IMR-90 (cell line): ENCODE data around the gene FLRT1. TPM values are rescaled to one million over a fixed set of nuclear protein-coding genes. Genes with fewer than 3 reads are reported as not detected.

Experiments
- ATAC-seq: fragments of 200-7000 bp; cut with Tn5 transposase; 2 replicates; pipeline ENCODE4 v1.9.1; 2020; ENCODE audit warnings: low read depth, mild to moderate bottlenecking, moderate library complexity
- BruUV-seq: library from RNA; stranded (reverse); fragments of 400-500 nt; replicated peaks from 2 replicates; lab custom pipeline; 2021; lab: Mats Ljungman, UMichigan
- CTCF ChIA-PET: fragments of 300-600 bp; formaldehyde crosslinking; extraction: SDS; loops from one replicate; lab custom pipeline; 2021; ENCODE audit warnings: antibody characterized with exemption; lab: Yijun Ruan, JAX
- POLR2A ChIA-PET: fragments of 300-600 bp; sonication (Branson Sonifier 250); formaldehyde crosslinking; loops from one replicate; lab custom pipeline; 2022; ENCODE audit warnings: antibody characterized with exemption; ENCODE audit not compliant: unreplicated experiment; lab: Charles Lee
- DNase-seq: peaks from one replicate; pipeline ENCODE4 v3.0.0; 2013
- H2AFZ ChIP-seq: replicated peaks from 2 replicates; pipeline ENCODE3; 2013; ENCODE audit warnings: low read length, mild to moderate bottlenecking; ENCODE audit not compliant: poor library complexity
- H2AK5ac ChIP-seq: 2 replicates; pipeline ENCODE4 v1.6.1; 2013; ENCODE audit warnings: low read depth, low read length, inconsistent platforms
- H2AK9ac ChIP-seq: replicated peaks from 2 replicates; pipeline ENCODE3; 2013; ENCODE audit warnings: mild to moderate bottlenecking, low read depth, low read length, moderate library complexity; ENCODE audit not compliant: poor library complexity
- H2BK120ac ChIP-seq: 2 replicates; pipeline ENCODE4 v1.6.1; 2013; ENCODE audit warnings: low read depth, low read length, inconsistent platforms
- H2BK15ac ChIP-seq: 3 replicates; pipeline ENCODE4 v1.6.1; 2013; ENCODE audit warnings: low read depth, low read length, inconsistent platforms
- H2BK20ac ChIP-seq: 2 replicates; pipeline ENCODE4 v1.6.1; 2013; ENCODE audit warnings: low read depth, mild to moderate bottlenecking, inconsistent platforms, low read length, moderate library complexity
- H2BK5ac ChIP-seq: 2 replicates; pipeline ENCODE4 v1.6.1; 2013; ENCODE audit warnings: mild to moderate bottlenecking, low read depth, low read length, inconsistent platforms; ENCODE audit not compliant: poor library complexity, severe bottlenecking
- H3K14ac ChIP-seq: replicated peaks from 2 replicates; pipeline ENCODE4 v1.6.1; 2013; ENCODE audit warnings: low read depth, low read length, inconsistent platforms
- H3K18ac ChIP-seq: 2 replicates; pipeline ENCODE4 v1.6.1; 2013; ENCODE audit warnings: low read depth, low read length, control low read depth
- H3K23ac ChIP-seq: 2 replicates; pipeline ENCODE4 v1.6.1; 2013; ENCODE audit warnings: low read depth, low read length, inconsistent platforms
- H3K27ac ChIP-seq: 2 replicates; pipeline ENCODE4 v1.5.1; 2013; ENCODE audit warnings: mild to moderate bottlenecking, control low read depth, low read length; ENCODE audit not compliant: insufficient read depth
- H3K27me3 ChIP-seq: 2 replicates; pipeline ENCODE4 v1.6.1; 2013; ENCODE audit warnings: low read length; ENCODE audit not compliant: control insufficient read depth, insufficient read depth
- H3K36me3 ChIP-seq: 2 replicates; pipeline ENCODE4 v1.6.1; 2013; ENCODE audit warnings: low read length, mixed read lengths; ENCODE audit not compliant: control insufficient read depth, insufficient read depth
- H3K4ac ChIP-seq: 2 replicates; pipeline ENCODE4 v1.6.1; 2013; ENCODE audit warnings: low read depth, low read length, inconsistent platforms
- H3K4me1 ChIP-seq: 2 replicates; pipeline ENCODE4 v1.6.1; 2013; ENCODE audit warnings: low read length, mixed read lengths; ENCODE audit not compliant: control insufficient read depth, insufficient read depth
- H3K4me2 ChIP-seq: 2 replicates; pipeline ENCODE4 v1.6.1; 2013; ENCODE audit warnings: low read depth, mild to moderate bottlenecking, control low read depth, low read length, moderate library complexity
- H3K4me3 ChIP-seq: 2 replicates; pipeline ENCODE4 v1.5.1; 2013; ENCODE audit warnings: low read depth, mild to moderate bottlenecking, control low read depth, low read length, moderate library complexity; ENCODE audit not compliant: insufficient read depth
- H3K56ac ChIP-seq: 2 replicates; pipeline ENCODE4 v1.6.1; 2013; ENCODE audit warnings: low read length, inconsistent platforms; ENCODE audit not compliant: insufficient read depth; ENCODE audit errors: extremely low read depth
- H3K79me1 ChIP-seq, 2 experiments: 2 replicates each; pipeline ENCODE4 v1.6.1; 2013; ENCODE audit warnings: low read length in 2 of 2, inconsistent platforms in 1 of 2, low read depth in 1 of 2
- H3K9ac ChIP-seq: 2 replicates; pipeline ENCODE4 v1.6.1; 2013; ENCODE audit warnings: low read depth, low read length, control low read depth
- H3K9me1 ChIP-seq: 2 replicates; pipeline ENCODE4 v1.6.1; 2013; ENCODE audit warnings: low read length, inconsistent platforms; ENCODE audit not compliant: insufficient read depth
- H3K9me3 ChIP-seq: 2 replicates; pipeline ENCODE4 v1.6.1; 2013; ENCODE audit warnings: low read length; ENCODE audit not compliant: control insufficient read depth, insufficient read depth
- H4K20me1 ChIP-seq: 2 replicates; pipeline ENCODE4 v1.6.1; 2013; ENCODE audit warnings: low read length, inconsistent platforms; ENCODE audit not compliant: insufficient read depth
- H4K5ac ChIP-seq: 2 replicates; pipeline ENCODE4 v1.6.1; 2013; ENCODE audit warnings: mild to moderate bottlenecking, low read depth, low read length, control low read depth
- H4K8ac ChIP-seq, 2 experiments: 2 replicates each; pipeline ENCODE4 v1.6.1; 2013; ENCODE audit warnings: low read depth in 2 of 2, low read length in 2 of 2, control low read depth in 1 of 2, inconsistent platforms in 1 of 2
- H4K91ac ChIP-seq: 2 replicates; pipeline ENCODE4 v1.6.1; 2013; ENCODE audit warnings: low read depth, low read length, inconsistent platforms; ENCODE audit not compliant: insufficient read depth
- BHLHE40 ChIP-seq: fragments of 150-350 bp; IDR thresholded peaks from 2 replicates; pipeline ENCODE4 v1.6.1; 2016; ENCODE audit warnings: mild to moderate bottlenecking, low read depth, low read length
- CEBPB ChIP-seq: IDR thresholded peaks from 2 replicates; pipeline ENCODE4 v1.6.1; 2012; ENCODE audit warnings: low read depth, low read length, improper control_type of control experiment
- CHD1 ChIP-seq: IDR thresholded peaks from 2 replicates; pipeline ENCODE4 v1.6.1; 2012; ENCODE audit warnings: low read depth, low read length, improper control_type of control experiment
- FOS ChIP-seq: fragments of 150-350 bp; IDR thresholded peaks from 2 replicates; pipeline ENCODE4 v1.6.1; 2016; ENCODE audit warnings: low read depth, low read length
- MAFK ChIP-seq: IDR thresholded peaks from 2 replicates; pipeline ENCODE4 v1.6.1; 2012; ENCODE audit warnings: low read depth, low read length, improper control_type of control experiment
- MAZ ChIP-seq: IDR thresholded peaks from 2 replicates; pipeline ENCODE4 v1.6.1; 2012; ENCODE audit warnings: low read depth, mild to moderate bottlenecking, low read length, improper control_type of control experiment, moderate library complexity, borderline replicate concordance
- MXI1 ChIP-seq: IDR thresholded peaks from 2 replicates; pipeline ENCODE4 v1.6.1; 2012; ENCODE audit warnings: low read depth, mild to moderate bottlenecking, low read length, moderate library complexity, borderline replicate concordance
- POLR2A ChIP-seq: IDR thresholded peaks from 2 replicates; pipeline ENCODE4 v1.6.1; 2012; ENCODE audit warnings: mild to moderate bottlenecking, low read depth, low read length
- RCOR1 ChIP-seq: IDR thresholded peaks from 2 replicates; pipeline ENCODE4 v1.6.1; 2012; ENCODE audit warnings: mild to moderate bottlenecking, low read length, improper control_type of control experiment; ENCODE audit not compliant: insufficient replicate concordance
- SMC3 ChIP-seq: fragments of 150-350 bp; IDR thresholded peaks from 2 replicates; pipeline ENCODE4 v1.6.1; 2016; ENCODE audit warnings: low read depth, mild to moderate bottlenecking, antibody characterized with exemption, low read length, moderate library complexity
- WGBS, 2 experiments: methylation state at CpG; one replicate each; pipeline versions ENCODE4 v1.1.5 to v1.1.7; 2013; ENCODE audit warnings: missing lambda C conversion rate in 2 of 2; ENCODE audit not compliant: insufficient read length in 1 of 2; ENCODE audit errors: extremely low coverage in 2 of 2; 5-methylcytosine and 5-hydroxymethylcytosine counted together
- dilution Hi-C: fragments of 300-500 bp; cut with HindIII; formaldehyde crosslinking; loops from one replicate; pipeline ENCODE4 v1.14.3; 2018; ENCODE audit warnings: low sequenced_read_pairs; ENCODE audit not compliant: unreplicated experiment
- in situ Hi-C: fragments of 300-500 bp; cut with MboI; formaldehyde crosslinking; loops from 3 replicates; pipeline ENCODE4 v1.14.3; 2019; ENCODE audit warnings: low sequenced_read_pairs, inconsistent platforms, mixed read lengths
- intact Hi-C: fragments of 100-400 bp; cut with micrococcal nuclease; formaldehyde crosslinking; loops from 2 replicates; pipeline ENCODE4 v1.10.0; 2022
- polyA plus RNA-seq, 3 experiments: library from polyadenylated mRNA; depleted of rRNA; stranded (reverse); fragments of >200 nt; gene quantifications; 2 replicates each; pipeline ENCODE4 v1.2.3, GENCODE V29; 2012; ENCODE audit warnings: low replicate concordance in 1 of 3
- total RNA-seq: library from RNA; depleted of rRNA; stranded (reverse); fragments of >200 nt; gene quantifications from 2 replicates; pipeline ENCODE4 v1.2.3, GENCODE V29; 2012
- TF ChIP-seq, protein P1 (sequence below): fragments of 150-350 bp; IDR thresholded peaks from 2 replicates; pipeline ENCODE4 v1.6.1; 2016; ENCODE audit warnings: low read depth, mild to moderate bottlenecking, low read length, moderate library complexity, borderline replicate concordance
- TF ChIP-seq, protein P2 (sequence below): conservative IDR thresholded peaks from 2 replicates; pipeline ENCODE4 v1.5.1; 2012; ENCODE audit warnings: mild to moderate bottlenecking, low read depth, low read length, improper control_type of control experiment
- TF ChIP-seq, protein P3 (sequence below): fragments of 150-350 bp; IDR thresholded peaks from 2 replicates; pipeline ENCODE4 v1.6.1; 2017; ENCODE audit warnings: mild to moderate bottlenecking, antibody characterized with exemption, low read length, low read depth

FLRT1 gene
- total and polyA plus RNA-seq, 2 of the 4 experiments (the other 2 are of a cell fraction), result under 0.01 to 0.07 TPM

DNA sequence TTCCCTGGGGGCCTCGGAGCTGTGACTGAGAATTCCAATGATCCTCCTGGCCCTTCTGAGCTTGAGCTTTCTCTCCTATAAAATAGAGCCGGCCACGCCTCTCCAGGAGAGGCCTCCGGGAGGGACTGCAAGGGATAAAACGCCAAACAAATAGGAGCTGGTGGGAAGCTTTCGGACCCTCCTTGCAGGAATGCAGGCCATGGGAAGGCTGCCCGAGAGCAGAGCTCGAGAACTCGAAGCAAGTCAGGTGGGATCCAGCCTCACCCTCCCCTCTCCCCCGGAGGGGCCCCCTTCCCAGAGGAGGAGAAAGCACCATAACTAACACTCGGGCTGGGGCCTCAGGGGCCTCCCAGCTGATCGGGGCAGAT lies 34.6 kb downstream of the FLRT1 start:
- Histone ChIP-seq H3K23ac (no peak overlapping the region), H4K5ac (no peak overlapping the region), H2BK20ac (no peak overlapping the region), H2AFZ (no peak overlapping the region), H3K4me1 (no peaks in the 10 kb centered on the region), H3K27me3 (peaks cover 5% of the 10 kb centered on the region; the same call in 1 of the 2 replicates), H3K79me1 (no peaks in the 10 kb centered on the region), H3K4ac (no peak overlapping the region), H2BK120ac (no peak overlapping the region), H3K27ac (no peak overlapping the region), H4K91ac (no peak overlapping the region), H4K20me1 (peaks cover 9% of the 10 kb centered on the region), H2BK5ac (no peak overlapping the region), H4K8ac (no peak overlapping the region), H3K4me2 (no peak overlapping the region), H3K9ac (no peak overlapping the region), H3K36me3 (no peaks in the 10 kb centered on the region), H2AK5ac (no peak overlapping the region), H3K4me3 (no peak overlapping the region), H3K18ac (no peak overlapping the region), H3K56ac (no peak overlapping the region), H3K9me3 (no peaks in the 10 kb centered on the region), H2BK15ac (no peak overlapping the region), H3K9me1 (no peaks in the 10 kb centered on the region), H2AK9ac (no peak overlapping the region), H3K14ac (no peak overlapping the region)
- intact Hi-C loops, result no loop called here
- TF ChIP-seq BHLHE40 (no peak), CEBPB (no peak), RCOR1 (no peak), SMC3 (no peak), MAFK (no peak), POLR2A (no peak), MAZ (no peak), MXI1 (no peak), FOS (no peak), CHD1 (no peak)
- TF ChIP-seq, protein P1, sequence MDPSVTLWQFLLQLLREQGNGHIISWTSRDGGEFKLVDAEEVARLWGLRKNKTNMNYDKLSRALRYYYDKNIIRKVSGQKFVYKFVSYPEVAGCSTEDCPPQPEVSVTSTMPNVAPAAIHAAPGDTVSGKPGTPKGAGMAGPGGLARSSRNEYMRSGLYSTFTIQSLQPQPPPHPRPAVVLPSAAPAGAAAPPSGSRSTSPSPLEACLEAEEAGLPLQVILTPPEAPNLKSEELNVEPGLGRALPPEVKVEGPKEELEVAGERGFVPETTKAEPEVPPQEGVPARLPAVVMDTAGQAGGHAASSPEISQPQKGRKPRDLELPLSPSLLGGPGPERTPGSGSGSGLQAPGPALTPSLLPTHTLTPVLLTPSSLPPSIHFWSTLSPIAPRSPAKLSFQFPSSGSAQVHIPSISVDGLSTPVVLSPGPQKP, result no peak
- TF ChIP-seq, protein P2, sequence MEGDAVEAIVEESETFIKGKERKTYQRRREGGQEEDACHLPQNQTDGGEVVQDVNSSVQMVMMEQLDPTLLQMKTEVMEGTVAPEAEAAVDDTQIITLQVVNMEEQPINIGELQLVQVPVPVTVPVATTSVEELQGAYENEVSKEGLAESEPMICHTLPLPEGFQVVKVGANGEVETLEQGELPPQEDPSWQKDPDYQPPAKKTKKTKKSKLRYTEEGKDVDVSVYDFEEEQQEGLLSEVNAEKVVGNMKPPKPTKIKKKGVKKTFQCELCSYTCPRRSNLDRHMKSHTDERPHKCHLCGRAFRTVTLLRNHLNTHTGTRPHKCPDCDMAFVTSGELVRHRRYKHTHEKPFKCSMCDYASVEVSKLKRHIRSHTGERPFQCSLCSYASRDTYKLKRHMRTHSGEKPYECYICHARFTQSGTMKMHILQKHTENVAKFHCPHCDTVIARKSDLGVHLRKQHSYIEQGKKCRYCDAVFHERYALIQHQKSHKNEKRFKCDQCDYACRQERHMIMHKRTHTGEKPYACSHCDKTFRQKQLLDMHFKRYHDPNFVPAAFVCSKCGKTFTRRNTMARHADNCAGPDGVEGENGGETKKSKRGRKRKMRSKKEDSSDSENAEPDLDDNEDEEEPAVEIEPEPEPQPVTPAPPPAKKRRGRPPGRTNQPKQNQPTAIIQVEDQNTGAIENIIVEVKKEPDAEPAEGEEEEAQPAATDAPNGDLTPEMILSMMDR, result no peak
- TF ChIP-seq, protein P3, sequence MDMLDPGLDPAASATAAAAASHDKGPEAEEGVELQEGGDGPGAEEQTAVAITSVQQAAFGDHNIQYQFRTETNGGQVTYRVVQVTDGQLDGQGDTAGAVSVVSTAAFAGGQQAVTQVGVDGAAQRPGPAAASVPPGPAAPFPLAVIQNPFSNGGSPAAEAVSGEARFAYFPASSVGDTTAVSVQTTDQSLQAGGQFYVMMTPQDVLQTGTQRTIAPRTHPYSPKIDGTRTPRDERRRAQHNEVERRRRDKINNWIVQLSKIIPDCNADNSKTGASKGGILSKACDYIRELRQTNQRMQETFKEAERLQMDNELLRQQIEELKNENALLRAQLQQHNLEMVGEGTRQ, result no peak
- WGBS, 2 experiments, result no CpG with 5 or more reads among the region's 12 CpGs
- POLR2A ChIA-PET, result no interaction called here
- DNase-seq (no peak), ATAC-seq (no peak)
- dilution Hi-C loops, result no loop called here
- CTCF ChIA-PET, result no interaction called here
- no TSS peak for BruUV-seq
- in situ Hi-C loops, result no loop called here
